ENCODE data around the gene MEPCE.

Gene MEPCE

DNA sequence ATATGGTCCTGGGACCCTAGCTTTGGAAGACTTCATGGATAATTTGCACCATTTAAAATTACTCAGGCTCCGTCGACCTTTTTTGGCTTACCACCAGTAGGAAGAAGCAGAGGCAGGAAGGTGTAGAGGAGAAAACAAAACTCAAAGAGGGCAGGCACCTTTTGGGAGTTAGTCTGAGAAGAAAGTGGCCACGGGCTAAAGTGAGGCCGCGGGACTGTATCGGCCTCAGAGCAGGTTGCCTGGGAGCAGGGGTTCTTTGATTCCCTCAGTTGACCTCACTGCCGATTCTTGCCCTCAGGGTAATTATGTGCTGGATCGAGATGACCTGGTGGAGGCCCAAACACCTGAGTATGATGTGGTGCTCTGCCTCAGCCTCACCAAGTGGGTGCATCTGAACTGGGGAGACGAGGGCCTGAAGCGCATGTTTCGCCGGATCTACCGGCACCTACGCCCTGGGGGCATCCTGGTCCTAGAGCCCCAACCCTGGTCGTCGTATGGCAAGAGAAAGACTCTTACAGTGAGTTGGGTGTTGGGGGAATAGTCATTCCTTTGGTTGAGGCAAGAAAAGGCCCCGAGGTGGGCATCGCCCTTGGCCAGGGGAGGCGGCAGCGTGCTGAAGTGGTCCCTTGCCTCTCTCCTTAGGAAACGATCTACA lies 3.1 kb downstream of the MEPCE start:
- no CpG with 5 or more reads among the region's 21 CpGs for WGBS (ENCODE audit: extremely low coverage, insufficient coverage, insufficient read length)
- H3K4me2 ChIP-seq (ENCODE audit: low read length): no peak overlapping the region
- H2BK12ac ChIP-seq (ENCODE audit: low read length): no peak overlapping the region
- H2BK120ac ChIP-seq (ENCODE audit: insufficient read depth, low read length, poor library complexity): no peak overlapping the region
- H3K9me3 ChIP-seq (ENCODE audit: insufficient read depth, low read depth, low read length): peaks cover 2% of the 10 kb centered on the region
- H3K36me3 ChIP-seq (ENCODE audit: control insufficient read depth in 1 of 2, insufficient read depth in 2 of 2, low read length in 2 of 2): peaks cover 33 to 34% of the 10 kb centered on the region in 2 experiments
- H3K4me3 ChIP-seq (ENCODE audit: low read depth, low read length): no peak overlapping the region
- H3K4ac ChIP-seq (ENCODE audit: low read depth, low read length): no peak overlapping the region
- H3K79me2 ChIP-seq (ENCODE audit: control insufficient read depth, insufficient read depth, low read length, poor library complexity): peaks cover 20% of the 10 kb centered on the region
- H3K14ac ChIP-seq (ENCODE audit: low read length): no peak overlapping the region
- H3K23ac ChIP-seq (ENCODE audit: low read length): no peak overlapping the region
- no peak overlapping the region for H4K8ac ChIP-seq (ENCODE audit: low read depth, low read length)
- H2BK5ac ChIP-seq (ENCODE audit: low read depth, low read length, poor library complexity): no peak overlapping the region
- no peaks in the 10 kb centered on the region for H3K27me3 ChIP-seq (ENCODE audit: insufficient read depth, low read length)
- no peak overlapping the region for H4K91ac ChIP-seq (ENCODE audit: low read depth, low read length)
- no peak overlapping the region for H3K18ac ChIP-seq (ENCODE audit: low read length)
- no peak overlapping the region for H4K12ac ChIP-seq (ENCODE audit: low read depth, low read length)
- DNase-seq: no peak
- peaks cover 19 to 23% of the 10 kb centered on the region in 2 experiments for H3K4me1 ChIP-seq (ENCODE audit: control insufficient read depth in 1 of 2, insufficient read depth in 2 of 2, low read length in 2 of 2)
- no peak overlapping the region for H3K27ac ChIP-seq (ENCODE audit: low read depth, low read length)
- H2AFZ ChIP-seq (ENCODE audit: insufficient read depth, low read length, poor library complexity): no peak overlapping the region
- H2AK5ac ChIP-seq (ENCODE audit: low read length): no peak overlapping the region
- H3K9ac ChIP-seq (ENCODE audit: low read length): no peak overlapping the region
- H3K79me1 ChIP-seq (ENCODE audit: low read length): peaks cover 28% of the 10 kb centered on the region

DNA sequence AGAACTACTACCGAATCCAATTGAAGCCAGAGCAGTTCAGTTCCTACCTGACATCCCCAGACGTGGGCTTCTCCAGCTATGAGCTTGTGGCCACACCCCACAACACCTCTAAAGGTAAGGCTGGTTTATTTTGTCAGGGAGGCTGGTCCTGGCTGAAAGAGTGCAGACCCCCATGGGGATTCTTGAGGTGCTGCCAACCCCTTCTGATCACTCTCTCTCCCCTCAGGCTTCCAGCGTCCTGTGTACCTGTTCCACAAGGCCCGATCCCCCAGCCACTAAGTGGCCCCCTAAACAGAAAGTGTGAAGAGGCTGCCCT lies 3.6 kb downstream of the MEPCE start:
- Histone ChIP-seq H2AK5ac (ENCODE audit: low read length) (no peak overlapping the region), H4K8ac (ENCODE audit: low read depth, low read length) (no peak overlapping the region), H3K23ac (ENCODE audit: low read length) (no peak overlapping the region), H3K79me1 (ENCODE audit: low read length) (peaks cover 25% of the 10 kb centered on the region), H3K14ac (ENCODE audit: low read length) (no peak overlapping the region), H2AFZ (ENCODE audit: insufficient read depth, low read length, poor library complexity) (no peak overlapping the region), H3K18ac (ENCODE audit: low read length) (no peak overlapping the region), H2BK120ac (ENCODE audit: insufficient read depth, low read length, poor library complexity) (no peak overlapping the region), H3K4me2 (ENCODE audit: low read length) (no peak overlapping the region), H2BK5ac (ENCODE audit: low read depth, low read length, poor library complexity) (no peak overlapping the region), H3K4me3 (ENCODE audit: low read depth, low read length) (no peak overlapping the region), H4K12ac (ENCODE audit: low read depth, low read length) (no peak overlapping the region), H2BK12ac (ENCODE audit: low read length) (no peak overlapping the region), H3K36me3 (ENCODE audit: control insufficient read depth in 1 of 2, insufficient read depth in 2 of 2, low read length in 2 of 2) (peaks cover 33 to 34% of the 10 kb centered on the region in 2 experiments), H3K4ac (ENCODE audit: low read depth, low read length) (no peak overlapping the region), H3K4me1 (ENCODE audit: control insufficient read depth in 1 of 2, insufficient read depth in 2 of 2, low read length in 2 of 2) (peaks cover 17 to 20% of the 10 kb centered on the region in 2 experiments), H3K79me2 (ENCODE audit: control insufficient read depth, insufficient read depth, low read length, poor library complexity) (peaks cover 20% of the 10 kb centered on the region), H3K9ac (ENCODE audit: low read length) (no peak overlapping the region), H3K9me3 (ENCODE audit: insufficient read depth, low read depth, low read length) (no peaks in the 10 kb centered on the region), H4K91ac (ENCODE audit: low read depth, low read length) (no peak overlapping the region), H3K27ac (ENCODE audit: low read depth, low read length) (no peak overlapping the region), H3K27me3 (ENCODE audit: insufficient read depth, low read length) (no peaks in the 10 kb centered on the region)
- no peak for DNase-seq
- no CpG with 5 or more reads among the region's 4 CpGs for WGBS (ENCODE audit: extremely low coverage, insufficient coverage, insufficient read length)

DNA sequence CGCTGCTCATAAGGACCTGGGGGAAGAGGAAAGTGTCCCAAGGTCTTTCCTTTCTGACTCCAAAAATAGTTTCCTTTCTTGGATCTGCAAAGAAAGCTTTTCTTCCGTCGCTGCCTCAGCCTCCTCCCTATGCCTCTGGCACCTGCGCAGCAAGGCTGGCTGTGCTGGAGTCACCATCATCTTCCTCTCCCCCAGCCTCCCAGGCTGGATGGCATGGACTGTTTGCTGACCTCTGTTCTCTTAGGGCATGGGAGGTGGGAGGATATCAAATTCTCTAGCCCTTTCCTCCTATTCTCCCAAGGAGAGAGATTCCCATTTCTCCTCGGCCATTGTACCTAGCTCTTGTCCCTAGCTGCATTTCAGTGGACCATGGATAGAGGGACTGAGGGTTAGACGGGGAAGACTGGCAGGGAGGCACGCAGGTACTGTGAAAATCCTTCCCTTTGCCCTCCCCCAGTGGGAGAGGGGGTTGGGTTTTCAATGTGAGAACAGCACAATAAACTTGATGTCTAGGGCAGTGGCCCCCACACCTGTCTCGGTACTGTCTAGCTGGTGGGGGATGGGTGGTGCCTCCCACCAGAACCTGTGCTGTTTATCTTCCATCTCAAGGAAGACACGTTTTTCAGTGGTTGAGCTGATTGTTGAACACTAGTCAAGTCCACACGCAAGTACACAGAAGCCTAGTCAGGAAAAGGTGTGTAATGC lies 4.1 kb downstream of the MEPCE start:
- no peak overlapping the region for H4K12ac ChIP-seq (ENCODE audit: low read depth, low read length)
- H3K4ac ChIP-seq (ENCODE audit: low read depth, low read length): no peak overlapping the region
- no peaks in the 10 kb centered on the region for H3K9me3 ChIP-seq (ENCODE audit: insufficient read depth, low read depth, low read length)
- no peak overlapping the region for H3K4me3 ChIP-seq (ENCODE audit: low read depth, low read length)
- no peak overlapping the region for H2BK120ac ChIP-seq (ENCODE audit: insufficient read depth, low read length, poor library complexity)
- peaks cover 33 to 34% of the 10 kb centered on the region in 2 experiments for H3K36me3 ChIP-seq (ENCODE audit: control insufficient read depth in 1 of 2, insufficient read depth in 2 of 2, low read length in 2 of 2)
- H3K4me2 ChIP-seq (ENCODE audit: low read length): no peak overlapping the region
- H3K14ac ChIP-seq (ENCODE audit: low read length): no peak overlapping the region
- peaks cover 17 to 20% of the 10 kb centered on the region in 2 experiments for H3K4me1 ChIP-seq (ENCODE audit: control insufficient read depth in 1 of 2, insufficient read depth in 2 of 2, low read length in 2 of 2)
- H2AFZ ChIP-seq (ENCODE audit: insufficient read depth, low read length, poor library complexity): no peak overlapping the region
- DNase-seq: no peak
- peaks cover 16% of the 10 kb centered on the region for H3K79me2 ChIP-seq (ENCODE audit: control insufficient read depth, insufficient read depth, low read length, poor library complexity)
- no peak overlapping the region for H3K27ac ChIP-seq (ENCODE audit: low read depth, low read length)
- no peaks in the 10 kb centered on the region for H3K27me3 ChIP-seq (ENCODE audit: insufficient read depth, low read length)
- no peak overlapping the region for H4K91ac ChIP-seq (ENCODE audit: low read depth, low read length)
- no peak overlapping the region for H3K9ac ChIP-seq (ENCODE audit: low read length)
- H3K18ac ChIP-seq (ENCODE audit: low read length): no peak overlapping the region
- H3K23ac ChIP-seq (ENCODE audit: low read length): no peak overlapping the region
- H2AK5ac ChIP-seq (ENCODE audit: low read length): no peak overlapping the region
- no peak overlapping the region for H2BK12ac ChIP-seq (ENCODE audit: low read length)
- peaks cover 20% of the 10 kb centered on the region for H3K79me1 ChIP-seq (ENCODE audit: low read length)
- WGBS (ENCODE audit: extremely low coverage, insufficient coverage, insufficient read length): no CpG with 5 or more reads among the region's 10 CpGs
- no peak overlapping the region for H2BK5ac ChIP-seq (ENCODE audit: low read depth, low read length, poor library complexity)
- H4K8ac ChIP-seq (ENCODE audit: low read depth, low read length): no peak overlapping the region

DNA sequence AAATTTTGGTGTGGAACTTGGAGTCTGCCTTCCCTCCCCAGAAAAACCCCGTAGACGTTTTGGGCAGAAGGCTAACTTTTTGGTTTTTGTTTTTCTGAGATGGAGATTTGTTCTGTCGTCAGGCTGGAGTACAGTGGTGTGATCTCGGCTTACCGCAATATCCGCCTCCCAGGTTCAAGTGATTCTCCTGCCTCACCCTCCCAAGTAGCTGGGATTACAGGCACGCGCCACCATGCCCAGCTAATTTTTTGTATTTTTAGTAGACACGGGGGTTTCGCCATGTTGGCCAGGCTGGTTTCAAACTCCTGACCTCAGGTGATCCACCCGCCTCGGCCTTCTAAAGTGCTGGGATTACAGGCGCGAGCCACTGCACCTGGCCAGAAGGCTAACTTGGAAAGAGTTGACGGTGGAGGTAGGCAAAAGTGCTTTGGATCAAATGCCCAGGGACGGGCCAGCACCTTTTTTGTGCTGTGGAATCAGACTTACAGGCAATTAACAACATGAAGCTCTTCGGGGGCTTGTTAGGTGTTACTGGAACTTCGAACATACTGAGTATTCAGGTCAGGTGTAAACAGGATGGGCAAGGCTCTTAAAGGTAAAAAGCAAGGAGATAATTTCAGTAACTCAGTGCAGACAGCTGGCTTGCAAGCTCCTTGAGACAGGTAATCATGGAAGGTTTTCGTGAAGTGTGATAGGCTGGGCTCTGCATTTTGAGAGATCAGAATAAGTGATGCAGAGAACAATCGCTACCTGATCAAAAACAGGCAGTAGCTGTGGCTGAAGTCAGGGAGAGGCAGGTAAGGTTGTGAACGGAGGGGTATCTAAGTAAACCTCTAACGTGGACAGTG lies 4.9 kb downstream of the MEPCE start:
- Histone ChIP-seq H3K4me3 (ENCODE audit: low read depth, low read length) (no peak overlapping the region), H3K23ac (ENCODE audit: low read length) (no peak overlapping the region), H3K4me2 (ENCODE audit: low read length) (peak overlapping the region; percentile 79), H2AK5ac (ENCODE audit: low read length) (no peak overlapping the region), H4K91ac (ENCODE audit: low read depth, low read length) (no peak overlapping the region), H4K12ac (ENCODE audit: low read depth, low read length) (no peak overlapping the region), H3K27ac (ENCODE audit: low read depth, low read length) (no peak overlapping the region), H3K36me3 (ENCODE audit: control insufficient read depth in 1 of 2, insufficient read depth in 2 of 2, low read length in 2 of 2) (peaks cover 33 to 34% of the 10 kb centered on the region in 2 experiments), H3K4ac (ENCODE audit: low read depth, low read length) (no peak overlapping the region), H3K79me2 (ENCODE audit: control insufficient read depth, insufficient read depth, low read length, poor library complexity) (peaks cover 14% of the 10 kb centered on the region), H3K4me1 (ENCODE audit: control insufficient read depth in 1 of 2, insufficient read depth in 2 of 2, low read length in 2 of 2) (peaks cover 17 to 20% of the 10 kb centered on the region in 2 experiments), H3K14ac (ENCODE audit: low read length) (no peak overlapping the region), H2BK120ac (ENCODE audit: insufficient read depth, low read length, poor library complexity) (no peak overlapping the region), H2BK12ac (ENCODE audit: low read length) (no peak overlapping the region), H3K79me1 (ENCODE audit: low read length) (peaks cover 16% of the 10 kb centered on the region), H3K9ac (ENCODE audit: low read length) (peak overlapping the region; percentile 29), H2BK5ac (ENCODE audit: low read depth, low read length, poor library complexity) (no peak overlapping the region), H3K18ac (ENCODE audit: low read length) (no peak overlapping the region), H2AFZ (ENCODE audit: insufficient read depth, low read length, poor library complexity) (no peak overlapping the region), H3K9me3 (ENCODE audit: insufficient read depth, low read depth, low read length) (no peaks in the 10 kb centered on the region), H4K8ac (ENCODE audit: low read depth, low read length) (no peak overlapping the region), H3K27me3 (ENCODE audit: insufficient read depth, low read length) (no peaks in the 10 kb centered on the region)
- WGBS (ENCODE audit: extremely low coverage, insufficient coverage, insufficient read length): no CpG with 5 or more reads among the region's 22 CpGs
- DNase-seq: no peak
